Raji (cell line): ENCODE measurements around the gene WDR83.
A peak's percentile ranks its signal among the peaks of the same experiment; 100 is the strongest.

Source experiments
- POLR2A ChIP-seq: IDR thresholded peaks from 2 replicates; pipeline ENCODE4 v1.6.1; 2011; ENCODE audit warnings: low read depth, low read length, control low read depth; ENCODE audit not compliant: insufficient read depth

Gene WDR83

DNA sequence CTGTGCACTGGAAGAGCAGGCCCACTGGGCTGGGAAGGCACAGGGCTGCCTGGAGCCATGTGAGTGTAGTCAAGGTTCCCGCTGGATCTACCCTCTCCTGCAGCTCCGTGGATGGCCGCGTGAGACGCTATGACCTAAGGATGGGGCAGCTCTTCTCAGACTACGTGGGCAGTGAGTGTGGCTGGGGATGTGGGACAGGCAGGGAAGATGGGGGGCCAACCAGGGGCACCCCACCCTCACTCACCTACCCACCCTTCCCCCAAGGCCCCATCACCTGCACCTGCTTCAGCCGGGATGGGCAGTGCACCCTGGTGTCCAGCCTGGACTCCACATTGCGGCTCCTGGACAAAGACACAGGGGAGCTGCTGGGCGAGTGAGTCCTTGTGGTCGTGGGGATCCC lies 6.1 kb downstream of the WDR83 start:
- no peak for TF ChIP-seq POLR2A

DNA sequence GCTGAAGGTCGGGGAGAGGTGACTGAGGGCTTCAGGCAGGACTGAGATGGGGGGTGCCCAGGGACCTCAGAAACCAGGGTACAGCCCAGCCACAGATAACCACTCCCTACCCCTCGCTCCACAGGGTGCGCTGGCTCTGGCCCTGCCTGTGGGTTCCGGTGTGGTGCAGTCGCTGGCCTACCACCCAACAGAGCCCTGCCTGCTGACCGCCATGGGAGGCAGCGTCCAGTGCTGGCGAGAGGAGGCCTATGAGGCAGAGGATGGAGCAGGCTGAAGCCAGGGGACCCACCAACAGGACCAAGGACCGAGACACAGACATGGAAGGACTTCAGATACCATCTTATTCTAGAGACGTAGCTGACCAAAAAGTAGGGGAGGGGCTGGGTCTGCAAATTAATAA lies 8.8 kb downstream of the WDR83 start:
- no peak for TF ChIP-seq POLR2A

DNA sequence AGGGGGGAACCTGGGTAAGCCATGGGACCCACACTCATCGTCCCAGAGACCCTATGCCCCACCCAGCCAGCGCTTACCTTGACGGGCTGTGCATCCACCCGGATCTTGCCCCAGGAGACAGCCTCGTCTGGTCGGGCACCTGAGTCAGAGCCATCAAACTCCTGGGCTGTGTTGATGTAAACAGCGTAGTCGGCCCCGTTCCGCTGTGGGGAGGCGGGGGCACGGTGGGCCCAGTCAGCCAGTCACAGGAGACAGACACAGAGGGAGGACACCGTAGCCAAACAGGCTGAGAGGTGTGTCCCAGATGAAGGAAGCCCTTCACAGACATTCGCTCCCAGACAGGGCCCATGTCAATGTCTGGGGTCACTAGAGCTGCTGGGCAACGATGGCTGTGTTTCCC lies 9.3 kb downstream of the WDR83 start:
- TF ChIP-seq POLR2A = no peak

DNA sequence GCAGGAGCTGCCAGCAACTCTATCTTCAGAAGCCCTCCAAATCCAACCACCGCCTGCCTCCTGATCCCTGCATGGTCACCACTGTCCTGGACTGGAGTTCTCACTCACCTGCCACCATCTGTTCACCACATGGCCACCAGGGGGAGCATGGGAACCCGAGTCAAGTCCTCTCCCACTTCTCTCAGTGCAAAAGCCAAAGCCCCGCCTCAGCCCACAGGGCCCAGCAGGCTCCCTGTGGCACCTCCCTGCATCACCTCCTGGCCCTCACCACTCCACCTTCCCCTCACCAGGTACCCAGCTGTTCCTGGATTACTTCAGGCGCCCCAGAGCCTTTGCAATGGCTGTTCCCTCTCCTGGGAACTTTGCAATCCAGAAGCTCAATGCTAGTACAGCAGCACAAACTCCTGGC lies 9.8 kb downstream of the WDR83 start:
- TF ChIP-seq POLR2A = no peak

DNA sequence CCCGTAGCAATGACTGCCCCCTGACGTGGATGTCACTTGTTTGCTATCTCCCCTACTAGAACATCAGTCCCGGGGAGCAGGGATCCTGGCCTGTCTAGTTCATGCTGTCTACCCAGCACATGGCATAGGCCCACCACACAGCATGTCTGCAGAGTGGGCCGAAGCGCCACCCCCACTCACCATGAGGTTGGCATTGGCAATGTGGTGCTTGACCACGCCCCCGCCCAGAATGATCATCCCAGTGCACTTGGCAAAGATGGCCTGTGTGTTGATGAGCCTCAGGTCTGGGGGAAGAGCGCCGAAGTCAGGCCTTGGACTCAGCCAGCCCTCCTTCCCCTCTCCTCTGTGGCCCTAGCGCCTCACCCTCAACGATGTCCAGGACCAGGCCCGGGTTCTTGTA lies 10.3 kb downstream of the WDR83 start:
- no peak for TF ChIP-seq POLR2A

DNA sequence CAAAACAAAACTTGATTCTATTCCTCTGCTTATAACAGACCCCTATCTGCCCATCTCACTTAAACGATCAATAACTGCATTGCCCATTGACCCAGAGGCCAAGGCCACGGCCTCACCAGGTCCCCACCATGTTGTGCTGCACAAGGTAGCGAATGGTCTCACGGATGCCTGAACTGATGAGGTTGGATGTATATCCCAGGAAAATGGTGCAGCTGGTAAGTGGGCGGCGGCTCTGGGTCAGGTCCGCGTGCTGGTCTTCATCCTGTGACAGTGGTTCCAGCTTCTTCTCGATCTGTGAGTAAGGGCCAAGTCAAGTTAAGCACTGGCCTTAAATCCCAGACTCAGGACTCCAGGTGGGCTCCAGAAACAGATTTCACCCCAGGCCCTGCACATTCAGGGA lies 13.4 kb downstream of the WDR83 start:
- no peak for TF ChIP-seq POLR2A

DNA sequence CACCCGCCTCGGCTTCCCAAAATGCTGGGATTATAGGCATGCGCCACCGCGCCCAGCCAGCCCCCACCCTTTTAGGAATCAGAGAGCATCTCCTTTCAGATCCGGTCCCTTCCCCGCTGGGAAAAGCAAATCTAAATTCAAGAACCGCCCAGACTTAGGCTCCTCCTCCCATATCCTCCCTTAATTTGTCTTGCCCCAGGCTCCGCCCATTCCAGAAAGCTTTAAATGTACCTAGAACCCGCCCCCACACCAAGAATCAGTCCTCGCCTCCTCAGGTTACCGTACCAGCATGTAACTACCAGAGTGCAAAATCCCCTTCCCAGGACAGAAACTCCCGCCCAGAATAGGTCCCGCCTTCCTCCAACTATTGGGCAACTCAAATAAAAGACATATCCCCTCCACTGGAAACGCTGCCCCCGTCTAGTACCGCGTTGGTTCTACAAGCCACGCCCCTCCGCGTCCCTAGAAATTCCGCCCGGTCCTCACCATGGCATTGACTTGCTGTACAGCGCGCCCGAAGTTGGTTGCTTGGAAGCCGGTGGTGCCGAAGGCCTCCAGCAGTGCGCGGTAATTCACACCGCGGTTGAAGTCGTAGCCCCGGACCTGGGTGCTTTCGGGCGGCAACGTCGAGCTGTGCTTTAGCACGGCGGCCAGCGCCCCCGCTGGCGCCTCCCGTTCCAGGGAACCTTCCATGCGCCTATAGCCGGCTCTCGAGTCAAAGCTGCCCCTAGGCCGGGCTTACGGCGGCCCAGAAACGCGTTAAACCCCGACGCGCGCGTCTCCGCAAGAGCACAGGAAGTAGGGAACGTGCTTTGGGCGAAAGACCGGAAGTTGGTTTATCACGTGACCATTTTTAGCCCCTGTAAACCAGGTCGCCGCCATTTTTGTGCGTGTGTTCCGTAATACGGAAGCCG lies 14.7 kb downstream of the WDR83 start, which contains the start of gene DHPS:
Gene DHPS, minus strand, starts transcription at position 807 of the 914 bp plus-strand sequence. Its CDS starts 114 bp downstream, at position 693.
- peak; percentile 82 for TF ChIP-seq POLR2A

DNA sequence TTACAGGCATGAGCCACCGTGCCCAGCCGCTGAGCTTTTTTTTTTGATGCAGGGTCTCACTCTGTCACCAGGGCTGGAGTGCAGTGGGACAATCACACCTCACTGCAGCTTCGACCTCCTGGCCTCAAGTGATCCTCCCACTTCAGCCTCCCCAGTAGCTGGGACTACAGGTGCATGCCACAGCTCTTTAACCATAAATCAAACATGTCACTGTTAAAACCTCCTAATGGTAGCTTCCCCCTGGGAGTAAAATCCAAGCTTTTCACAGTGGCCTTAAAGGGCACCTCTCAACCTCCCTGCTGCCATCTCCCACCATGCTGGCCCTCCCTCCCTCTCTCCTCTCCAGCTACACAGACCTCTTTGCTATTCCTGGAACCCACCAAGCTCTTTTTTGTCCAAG lies 19.2 kb downstream of the WDR83 start:
- TF ChIP-seq POLR2A = no peak

DNA sequence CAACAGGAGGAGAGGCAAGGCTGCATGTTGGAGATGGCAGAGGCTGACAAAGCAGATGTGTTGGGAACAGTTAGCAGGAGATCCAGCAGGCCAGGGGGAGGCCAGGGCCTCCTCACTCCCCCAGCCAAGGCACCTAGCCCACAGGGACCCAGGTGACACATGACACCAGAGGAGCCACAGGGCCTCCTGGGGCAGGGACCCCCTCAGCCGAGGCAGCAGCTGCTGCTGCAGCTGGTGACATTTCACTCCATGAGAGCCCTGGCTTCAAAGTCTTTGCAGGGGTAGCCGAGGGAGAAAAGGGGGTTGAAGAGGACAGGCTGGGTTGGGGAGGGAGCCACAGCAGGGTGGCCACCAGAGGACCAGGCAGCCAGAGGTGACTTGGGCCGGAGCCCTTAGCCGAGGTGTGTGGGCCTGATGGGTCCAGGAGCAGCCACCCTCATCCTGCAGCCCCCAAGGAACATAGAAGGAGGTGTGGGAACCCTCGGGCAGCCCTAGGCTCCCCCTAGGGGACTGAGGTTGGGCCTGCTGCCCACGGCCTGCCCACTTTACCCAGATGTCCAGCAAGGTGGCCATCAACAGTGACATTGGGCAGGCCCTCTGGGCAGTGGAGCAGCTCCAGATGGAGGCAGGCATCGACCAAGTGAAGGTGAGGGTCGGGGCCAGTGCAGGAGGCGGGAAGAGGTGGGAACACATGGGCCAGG lies 21.0 kb downstream of the WDR83 start, which contains the start of gene GNG14:
Gene GNG14, plus strand, starts transcription at position 503 of the 701 bp plus-strand sequence. Its CDS starts 51 bp downstream, at position 554.
- no peak for TF ChIP-seq POLR2A

DNA sequence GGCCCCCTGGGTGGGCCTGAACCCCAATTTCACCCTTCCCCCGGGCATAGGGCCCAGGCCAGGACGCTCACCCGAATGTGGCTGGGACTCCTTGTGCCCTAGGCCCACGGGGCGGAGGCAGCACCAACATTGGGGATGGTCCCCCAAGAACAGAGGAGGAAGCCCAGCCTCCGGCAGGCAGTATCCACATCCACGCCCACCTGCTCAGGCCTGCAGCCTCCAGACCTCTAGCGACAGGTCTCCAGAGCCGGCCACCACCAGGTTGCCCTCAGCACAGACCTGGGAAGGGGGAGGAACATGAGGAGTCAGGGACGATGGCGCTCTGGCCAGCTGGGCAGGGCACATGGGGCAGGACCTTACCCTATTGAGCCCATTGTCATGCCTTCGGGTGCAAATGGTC lies 22.4 kb downstream of the WDR83 start:
- TF ChIP-seq POLR2A = no peak

DNA sequence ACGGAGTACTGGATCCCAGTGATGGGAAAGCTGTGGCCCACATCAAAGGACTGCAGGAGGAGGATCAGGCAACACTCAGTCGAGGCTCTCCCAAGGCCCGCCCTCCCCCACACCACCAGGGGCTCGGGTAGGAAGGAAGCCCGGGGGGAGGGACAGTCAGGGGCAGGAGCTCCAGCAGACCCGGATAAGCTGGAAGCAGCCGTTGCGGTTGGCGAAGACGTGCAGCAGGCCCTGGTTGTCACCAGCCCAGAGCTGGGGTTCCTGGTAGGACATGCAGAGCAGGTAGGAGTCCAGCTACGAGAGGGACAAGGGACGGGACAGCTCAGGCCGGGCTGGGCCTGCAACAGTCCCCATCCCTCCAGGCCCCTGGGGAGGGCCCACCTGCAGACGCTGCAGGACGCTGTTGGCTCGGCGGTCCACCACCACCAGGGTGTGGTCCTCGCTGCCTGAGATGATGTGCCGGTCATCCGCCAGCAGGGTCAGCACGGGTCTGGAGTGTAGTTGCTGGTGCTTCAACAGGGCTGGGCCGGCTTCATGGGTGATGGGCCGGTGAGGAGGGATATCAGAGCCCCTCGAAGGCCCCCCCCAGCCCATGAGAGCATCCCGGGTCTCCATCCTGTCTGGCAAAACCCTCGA lies 23.1 kb downstream of the WDR83 start:
- no peak for TF ChIP-seq POLR2A

DNA sequence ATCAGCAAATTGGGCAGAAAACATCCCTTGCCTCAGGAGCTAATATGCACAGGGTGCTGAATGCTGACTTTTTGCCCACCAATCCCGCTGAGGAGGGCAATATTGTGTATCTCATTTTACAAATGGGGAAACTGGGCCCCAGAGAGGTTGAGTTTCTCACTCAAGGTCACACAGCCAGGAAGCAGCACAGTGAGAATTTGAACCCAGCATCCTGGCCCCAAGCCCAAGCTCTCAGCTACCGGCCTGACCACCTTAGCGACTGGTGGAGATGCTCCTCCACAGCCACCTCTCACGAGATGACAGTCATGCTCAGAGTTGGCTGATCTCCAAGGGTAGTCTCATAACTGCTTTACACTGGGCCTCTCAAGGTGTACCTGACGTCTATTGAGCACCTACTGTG lies 26.4 kb downstream of the WDR83 start:
- TF ChIP-seq POLR2A = no peak

DNA sequence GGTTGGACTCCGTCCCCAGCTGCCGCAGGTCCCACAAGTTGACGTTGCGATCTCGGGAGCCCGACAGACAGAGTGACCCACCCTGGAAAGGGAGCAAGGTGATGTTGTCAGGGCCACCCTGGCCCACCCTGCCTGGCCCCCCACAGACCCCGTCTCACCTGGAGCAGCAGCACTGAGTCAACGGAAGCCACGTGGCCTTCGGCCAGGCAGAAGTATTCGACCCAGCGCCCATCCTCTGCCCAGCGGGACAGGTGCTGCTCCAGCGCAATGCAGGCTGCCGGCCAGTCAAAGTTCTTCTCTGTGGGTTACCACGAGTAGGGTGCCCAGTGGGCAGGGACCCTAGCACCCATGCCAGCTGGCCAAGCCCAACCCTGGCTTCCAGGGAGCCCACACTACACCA lies 28.0 kb downstream of the WDR83 start:
- no peak for TF ChIP-seq POLR2A

DNA sequence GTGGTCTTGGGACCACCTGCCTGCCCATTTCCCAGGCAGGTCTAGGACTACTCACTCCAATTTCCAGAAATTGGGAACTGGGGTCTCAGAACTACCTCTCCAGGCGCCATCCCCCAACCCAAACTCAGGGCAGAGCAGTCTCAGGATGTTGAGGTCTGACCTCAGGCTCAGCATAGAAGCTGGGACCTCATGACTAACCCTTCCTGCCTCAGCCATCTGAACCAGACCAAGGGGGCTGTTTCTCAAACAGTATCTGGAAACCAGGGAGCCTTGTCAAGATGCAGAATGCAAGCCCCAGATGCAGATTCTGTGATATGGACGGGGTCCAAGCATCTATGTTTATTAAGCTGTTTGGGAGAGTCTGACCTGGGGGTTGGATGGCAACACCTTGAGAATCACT lies 28.5 kb downstream of the WDR83 start:
- TF ChIP-seq POLR2A = no peak

DNA sequence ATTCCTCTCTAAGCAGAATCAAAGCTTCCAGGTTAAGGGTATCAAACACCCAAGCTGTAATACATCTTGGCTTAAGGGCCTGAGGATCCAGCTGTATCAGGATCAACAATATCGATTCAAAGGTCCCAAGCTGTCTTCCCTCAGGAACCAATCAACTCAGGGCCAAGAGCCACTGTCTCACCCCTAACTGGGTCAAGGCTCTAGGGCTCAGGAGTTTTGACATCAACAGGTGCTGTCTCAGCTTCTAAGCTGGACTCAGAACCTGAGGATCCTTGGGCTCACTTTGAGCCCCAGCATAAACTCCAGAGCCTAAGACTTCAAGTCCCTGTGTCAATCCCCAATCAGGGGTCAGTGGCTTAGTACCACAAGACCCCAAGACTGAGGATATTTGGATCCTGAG lies 28.9 kb downstream of the WDR83 start:
- TF ChIP-seq POLR2A = no peak

DNA sequence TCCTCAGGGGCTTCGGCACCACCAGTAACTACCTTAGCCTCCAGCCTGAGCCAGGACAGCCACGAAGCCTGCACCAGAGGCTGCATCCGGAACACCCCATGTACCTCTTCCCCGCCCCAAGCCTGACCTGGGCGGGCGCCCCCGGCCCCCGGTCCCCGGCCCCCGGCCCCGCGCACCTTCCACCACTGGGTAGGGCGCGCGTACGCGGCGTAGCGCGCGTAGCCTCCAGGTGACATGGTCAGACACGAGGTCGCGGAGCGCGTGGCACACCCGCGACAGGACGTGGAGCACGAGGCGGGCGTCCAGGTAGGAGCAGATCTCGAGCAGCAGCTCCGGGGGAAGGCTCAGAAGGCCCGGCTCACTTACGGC lies 29.4 kb downstream of the WDR83 start:
- no peak for TF ChIP-seq POLR2A
